Retinal pigment epithelial cell (primary cell): Measurements from ENCODE around the gene ARHGEF25.
A peak's percentile ranks its signal among the peaks of the same experiment; 100 is the strongest.

Experiments used
- DNase-seq: peaks from one replicate; pipeline ENCODE4 v3.0.0-alpha.2; 2010; ENCODE audit warnings: low read depth
- H3K4me3 ChIP-seq: 2 replicates; pipeline ENCODE4 v1.5.1; 2011; ENCODE audit warnings: mild to moderate bottlenecking, low read length, control low read depth, moderate library complexity
- TF ChIP-seq, protein P1 (sequence below): conservative IDR thresholded peaks from 2 replicates; pipeline ENCODE4 v1.5.1; 2011; ENCODE audit warnings: low read depth, low read length, control low read depth, inconsistent platforms

The ARHGEF25 gene

DNA sequence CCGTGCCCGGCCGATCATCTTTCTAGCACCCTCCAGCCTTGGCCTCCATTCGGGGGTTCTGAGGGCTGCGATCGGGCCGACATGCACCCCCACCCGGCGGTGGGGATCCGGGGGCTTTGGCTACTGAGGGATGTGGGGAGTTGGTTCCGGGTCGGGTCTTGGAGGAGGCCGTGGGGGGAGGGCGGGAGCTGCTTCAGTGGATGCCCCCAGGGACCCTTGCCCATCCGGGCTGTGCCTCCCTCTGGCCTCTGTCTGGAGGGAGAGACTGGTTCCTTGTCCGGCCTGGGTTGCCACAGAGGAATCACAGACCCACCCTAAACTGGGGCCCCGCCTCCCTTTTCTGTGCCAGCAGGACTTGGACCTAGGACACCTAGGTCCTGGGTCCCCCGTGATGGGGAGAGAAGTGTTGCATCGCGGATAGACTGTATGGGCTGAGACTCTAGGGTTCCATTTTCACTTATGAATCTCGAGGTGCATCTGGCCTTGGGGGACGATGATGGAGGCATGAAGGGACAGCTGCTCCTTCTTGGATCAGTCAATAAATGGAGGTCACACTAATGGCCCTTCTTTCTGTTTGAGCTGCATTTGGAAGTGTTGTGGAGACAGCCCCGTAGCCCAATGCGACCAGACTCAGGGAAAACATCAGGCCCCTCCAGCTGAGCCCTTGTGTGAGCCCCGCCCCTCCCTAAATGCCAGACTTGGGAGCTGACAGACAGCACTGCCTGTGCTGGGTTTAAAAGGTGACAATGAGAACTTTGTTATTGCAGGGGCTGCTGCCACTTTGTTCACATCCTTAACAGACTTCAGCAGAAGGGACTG, 6.0 kb upstream of the ARHGEF25 start:
- TF ChIP-seq, protein P1, sequence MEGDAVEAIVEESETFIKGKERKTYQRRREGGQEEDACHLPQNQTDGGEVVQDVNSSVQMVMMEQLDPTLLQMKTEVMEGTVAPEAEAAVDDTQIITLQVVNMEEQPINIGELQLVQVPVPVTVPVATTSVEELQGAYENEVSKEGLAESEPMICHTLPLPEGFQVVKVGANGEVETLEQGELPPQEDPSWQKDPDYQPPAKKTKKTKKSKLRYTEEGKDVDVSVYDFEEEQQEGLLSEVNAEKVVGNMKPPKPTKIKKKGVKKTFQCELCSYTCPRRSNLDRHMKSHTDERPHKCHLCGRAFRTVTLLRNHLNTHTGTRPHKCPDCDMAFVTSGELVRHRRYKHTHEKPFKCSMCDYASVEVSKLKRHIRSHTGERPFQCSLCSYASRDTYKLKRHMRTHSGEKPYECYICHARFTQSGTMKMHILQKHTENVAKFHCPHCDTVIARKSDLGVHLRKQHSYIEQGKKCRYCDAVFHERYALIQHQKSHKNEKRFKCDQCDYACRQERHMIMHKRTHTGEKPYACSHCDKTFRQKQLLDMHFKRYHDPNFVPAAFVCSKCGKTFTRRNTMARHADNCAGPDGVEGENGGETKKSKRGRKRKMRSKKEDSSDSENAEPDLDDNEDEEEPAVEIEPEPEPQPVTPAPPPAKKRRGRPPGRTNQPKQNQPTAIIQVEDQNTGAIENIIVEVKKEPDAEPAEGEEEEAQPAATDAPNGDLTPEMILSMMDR: no peak
- no peak for DNase-seq
- H3K4me3 ChIP-seq: peak overlapping the region; percentile 91

DNA sequence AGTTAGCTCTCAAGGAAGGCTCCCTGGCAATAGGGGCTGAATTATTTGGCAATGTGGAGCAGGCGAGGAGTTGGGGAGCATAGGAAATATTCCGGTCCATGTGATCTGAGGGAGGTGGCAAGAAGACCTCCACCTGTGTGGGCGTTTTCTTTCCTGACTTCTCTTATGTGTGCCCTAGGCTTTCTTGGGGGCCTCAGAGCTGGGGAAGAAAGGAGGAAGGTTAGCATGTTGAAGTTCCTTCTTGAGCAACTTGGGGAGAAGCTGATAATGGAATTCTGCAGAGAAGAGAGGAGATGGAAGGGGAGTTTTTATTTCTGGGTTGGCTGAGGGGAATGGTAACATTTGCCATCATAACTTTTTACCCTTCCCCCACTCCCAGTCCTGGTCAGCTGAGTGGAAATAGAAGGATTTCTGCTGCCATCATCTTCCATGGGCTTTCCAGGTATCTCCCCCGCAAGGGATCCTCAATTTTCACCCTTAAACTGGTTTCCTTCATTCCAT, 5.4 kb upstream of the ARHGEF25 start:
- TF ChIP-seq, protein P1: no peak
- DNase-seq: no peak
- H3K4me3 ChIP-seq: peak overlapping the region; percentile 91

DNA sequence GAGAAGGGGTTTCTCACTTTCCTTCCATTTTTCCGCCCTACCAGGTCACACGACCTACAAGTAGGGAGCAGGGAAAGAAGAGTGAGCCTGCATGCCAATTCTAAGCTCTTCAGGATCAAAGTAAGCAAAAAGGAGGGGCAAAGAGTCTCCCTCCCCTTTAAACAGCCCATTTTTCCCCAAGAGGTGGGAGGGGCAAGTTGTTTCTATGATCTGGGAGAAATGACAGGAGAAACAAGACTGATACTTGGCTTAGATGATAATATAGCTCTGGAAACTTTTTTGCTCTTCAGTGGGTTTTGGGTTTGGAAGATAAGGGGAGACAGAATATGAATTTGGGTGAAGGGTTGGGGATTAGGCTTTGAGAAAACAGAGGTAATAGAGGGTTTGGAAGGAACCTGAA, 4.8 kb upstream of the ARHGEF25 start:
- no peak for DNase-seq
- no peak overlapping the region for H3K4me3 ChIP-seq
- TF ChIP-seq, protein P1: no peak

DNA sequence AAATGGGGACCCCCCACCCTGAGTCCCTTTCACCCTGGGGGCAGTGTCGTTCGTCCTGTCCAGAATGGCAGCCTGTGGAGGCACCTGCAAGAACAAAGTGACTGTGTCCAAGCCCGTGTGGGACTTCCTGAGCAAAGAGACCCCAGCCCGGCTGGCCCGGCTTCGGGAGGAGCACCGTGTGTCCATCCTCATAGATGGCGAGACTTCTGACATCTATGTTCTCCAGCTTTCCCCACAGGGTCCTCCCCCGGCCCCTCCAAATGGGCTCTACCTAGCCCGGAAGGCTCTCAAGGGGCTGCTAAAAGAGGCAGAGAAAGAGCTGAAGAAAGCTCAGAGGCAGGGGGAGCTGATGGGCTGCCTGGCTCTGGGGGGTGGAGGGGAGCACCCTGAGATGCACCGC, 4.4 kb upstream of the ARHGEF25 start:
- TF ChIP-seq, protein P1: no peak
- H3K4me3 ChIP-seq: no peak overlapping the region
- DNase-seq: no peak

DNA sequence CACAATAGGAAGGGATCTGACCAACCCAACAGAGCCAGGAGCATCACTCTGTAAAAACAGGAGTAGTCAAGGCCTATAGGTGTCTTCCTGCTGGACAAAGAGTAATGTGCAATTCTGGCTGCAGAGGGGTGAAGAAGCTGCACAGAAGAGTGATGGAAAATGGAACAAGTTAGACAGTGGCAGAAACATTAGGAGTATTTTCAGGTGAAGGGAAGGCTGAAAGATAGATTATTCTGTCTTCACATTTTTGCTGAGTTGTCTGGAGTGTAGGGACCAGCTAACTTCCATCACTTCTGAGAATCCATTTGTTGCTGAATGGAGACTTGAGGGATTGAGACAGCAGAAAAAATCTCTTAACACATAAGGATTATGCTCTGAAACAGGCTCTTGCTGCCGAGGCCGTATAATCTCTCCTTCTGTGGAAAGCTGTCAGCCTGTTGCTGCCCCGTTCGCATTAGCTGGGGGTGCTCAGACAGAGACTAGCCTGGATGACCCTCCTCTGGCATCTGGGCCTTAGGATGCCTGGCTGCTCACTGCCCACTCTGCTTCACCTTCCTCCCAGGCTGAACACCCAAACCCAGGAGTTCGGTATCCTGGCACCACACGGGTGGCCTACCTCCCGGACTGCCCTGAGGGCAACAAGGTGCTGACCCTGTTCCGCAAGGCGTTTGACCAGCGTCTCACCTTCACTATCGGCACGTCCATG, 3.1 kb upstream of the ARHGEF25 start:
- no peak for DNase-seq
- TF ChIP-seq, protein P1: no peak
- no peak overlapping the region for H3K4me3 ChIP-seq

DNA sequence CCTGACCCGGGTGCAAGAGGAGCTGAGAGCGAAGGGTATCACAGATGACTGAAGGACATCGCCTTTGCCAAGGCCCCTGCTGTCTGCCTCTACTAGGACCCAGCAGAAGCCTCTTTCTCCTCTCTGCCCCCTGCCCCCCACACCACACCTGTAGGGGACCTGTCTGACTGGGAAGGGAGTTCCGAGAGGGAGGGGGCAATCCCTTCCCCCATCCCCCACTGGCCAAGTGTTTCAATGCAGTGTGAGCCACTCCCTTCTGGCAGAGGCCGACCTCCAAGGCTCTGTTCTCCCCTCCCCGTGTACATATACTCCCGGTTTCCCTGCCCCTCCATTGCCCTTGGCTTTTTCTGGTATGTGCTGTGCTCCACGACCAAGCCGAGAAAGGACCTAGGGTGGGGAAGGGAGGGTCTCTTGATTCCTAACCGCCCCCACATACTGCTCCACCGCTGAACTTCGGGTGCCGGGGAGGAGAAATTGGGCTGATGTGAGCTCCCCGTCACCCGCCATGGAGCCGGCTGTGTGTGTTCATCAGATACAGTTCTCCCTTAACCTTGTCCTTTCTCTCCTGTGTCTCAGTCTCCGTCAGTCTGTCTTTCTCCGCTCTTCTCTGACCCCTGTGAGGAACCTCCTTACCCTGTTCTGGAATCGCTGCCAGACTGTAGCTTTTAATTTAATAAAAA, 2.0 kb upstream of the ARHGEF25 start:
- TF ChIP-seq, protein P1: no peak
- no peak overlapping the region for H3K4me3 ChIP-seq
- no peak for DNase-seq
